Ovary (tissue), 3 donors: ENCODE results near the gene GPR25.

Experiments
- EP300 ChIP-seq: sonication (generic); formaldehyde crosslinking; IDR thresholded peaks from one replicate; pipeline ENCODE4 v1.6.1; 2017; ENCODE audit warnings: antibody characterized with exemption
- POLR2A ChIP-seq: fragments of 450-650 bp; IDR thresholded peaks from one replicate; pipeline ENCODE4 v1.6.1; 2017; ENCODE audit warnings: antibody characterized with exemption, mild to moderate bottlenecking, moderate library complexity
- TF ChIP-seq, protein P1 (sequence below), 3 donors: fragments of 450-650 bp in 2 of 3; fragments of 200-600 bp in 1 of 3; IDR thresholded peaks; one replicate each; pipeline versions ENCODE4 v1.5.1 to v1.8.0; 2016 to 2022; ENCODE audit warnings: antibody characterized with exemption in 3 of 3, mild to moderate bottlenecking in 1 of 3
- donor health status: DM: no; HTN: no; CAD: no.

DNA sequence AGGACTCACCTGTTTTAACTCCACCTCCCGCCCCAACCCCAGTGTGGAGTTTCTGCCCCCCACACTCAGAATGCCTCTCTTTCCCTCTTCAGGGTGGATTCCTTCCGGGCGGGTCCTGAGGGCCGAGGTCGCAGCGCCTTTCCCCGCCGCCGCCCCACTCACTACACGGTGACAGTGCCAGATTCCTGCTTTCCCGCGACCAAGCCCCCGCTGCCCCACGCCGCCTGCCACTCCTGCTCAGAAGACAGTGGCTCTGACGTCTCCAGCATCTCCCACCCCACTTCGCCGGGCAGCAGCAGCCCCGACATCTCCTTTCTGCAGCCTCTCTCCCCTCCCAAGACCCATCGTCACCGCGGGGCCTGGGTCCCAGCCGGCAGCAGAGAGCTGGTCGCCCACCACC is 38.6 kb downstream of the GPR25 start:
- TF ChIP-seq, protein P1, sequence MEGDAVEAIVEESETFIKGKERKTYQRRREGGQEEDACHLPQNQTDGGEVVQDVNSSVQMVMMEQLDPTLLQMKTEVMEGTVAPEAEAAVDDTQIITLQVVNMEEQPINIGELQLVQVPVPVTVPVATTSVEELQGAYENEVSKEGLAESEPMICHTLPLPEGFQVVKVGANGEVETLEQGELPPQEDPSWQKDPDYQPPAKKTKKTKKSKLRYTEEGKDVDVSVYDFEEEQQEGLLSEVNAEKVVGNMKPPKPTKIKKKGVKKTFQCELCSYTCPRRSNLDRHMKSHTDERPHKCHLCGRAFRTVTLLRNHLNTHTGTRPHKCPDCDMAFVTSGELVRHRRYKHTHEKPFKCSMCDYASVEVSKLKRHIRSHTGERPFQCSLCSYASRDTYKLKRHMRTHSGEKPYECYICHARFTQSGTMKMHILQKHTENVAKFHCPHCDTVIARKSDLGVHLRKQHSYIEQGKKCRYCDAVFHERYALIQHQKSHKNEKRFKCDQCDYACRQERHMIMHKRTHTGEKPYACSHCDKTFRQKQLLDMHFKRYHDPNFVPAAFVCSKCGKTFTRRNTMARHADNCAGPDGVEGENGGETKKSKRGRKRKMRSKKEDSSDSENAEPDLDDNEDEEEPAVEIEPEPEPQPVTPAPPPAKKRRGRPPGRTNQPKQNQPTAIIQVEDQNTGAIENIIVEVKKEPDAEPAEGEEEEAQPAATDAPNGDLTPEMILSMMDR (IDR thresholded peaks at IDR 0.05), result no peak
- TF ChIP-seq POLR2A, result no peak
- TF ChIP-seq EP300, result no peak
